ENCODE measurements around the gene PALD1.

PALD1 gene

DNA sequence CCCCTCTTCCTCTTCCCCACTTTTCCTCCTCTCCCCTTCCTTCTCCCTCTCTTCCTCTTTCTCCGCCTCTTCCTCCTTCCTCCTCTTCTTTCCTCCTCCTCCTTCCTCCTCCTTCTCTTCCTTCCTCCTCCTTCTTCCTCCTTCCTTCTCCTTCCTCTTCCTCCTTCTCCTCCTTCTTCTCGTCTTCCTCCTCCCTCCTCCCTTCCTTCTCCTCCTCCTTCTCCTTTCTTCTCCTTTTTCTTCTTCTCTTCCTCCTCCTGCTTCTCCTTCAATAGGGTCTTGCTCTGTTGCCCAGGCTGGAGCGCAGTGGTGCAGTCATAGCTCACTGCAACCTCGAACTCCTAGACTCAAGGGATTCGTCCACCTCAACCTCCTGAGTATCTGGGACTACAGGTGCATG, 56.9 kb downstream of the PALD1 start:
- DNase-seq (ENCODE audit: low spot score), result no peak

DNA sequence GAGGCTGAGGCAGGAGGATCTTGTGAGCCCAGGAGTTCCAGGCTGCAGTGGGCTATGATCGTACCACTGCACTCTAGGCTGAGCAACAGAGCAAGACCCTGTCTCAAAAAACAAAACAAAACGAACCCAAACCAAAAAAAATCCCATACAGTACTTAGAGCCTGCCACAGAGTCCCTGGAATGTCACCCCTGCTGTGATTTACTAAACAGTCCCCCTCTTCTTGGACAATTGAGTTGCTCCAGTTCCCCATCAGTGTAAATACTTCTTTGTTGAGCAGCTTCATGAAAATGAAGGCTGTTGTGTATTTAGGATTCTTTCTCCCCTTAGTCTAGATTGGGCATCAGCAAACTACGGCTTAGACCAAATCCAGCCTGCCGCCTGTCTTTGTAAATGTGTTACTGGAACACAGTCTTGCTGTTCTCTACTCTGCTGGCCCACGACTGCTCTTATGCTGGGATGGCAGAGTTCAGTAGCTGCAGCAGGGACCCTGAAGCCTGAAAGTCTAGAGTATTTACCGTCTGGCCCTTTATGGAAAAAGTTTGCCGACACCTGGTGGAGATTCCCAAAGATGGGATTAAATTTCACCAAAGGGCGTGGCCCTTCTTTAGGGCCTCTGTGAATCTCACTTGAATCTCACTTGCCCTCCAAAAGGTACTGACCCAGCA, 57.8 kb downstream of the PALD1 start:
- DNase-seq (ENCODE audit: low spot score), result no peak

DNA sequence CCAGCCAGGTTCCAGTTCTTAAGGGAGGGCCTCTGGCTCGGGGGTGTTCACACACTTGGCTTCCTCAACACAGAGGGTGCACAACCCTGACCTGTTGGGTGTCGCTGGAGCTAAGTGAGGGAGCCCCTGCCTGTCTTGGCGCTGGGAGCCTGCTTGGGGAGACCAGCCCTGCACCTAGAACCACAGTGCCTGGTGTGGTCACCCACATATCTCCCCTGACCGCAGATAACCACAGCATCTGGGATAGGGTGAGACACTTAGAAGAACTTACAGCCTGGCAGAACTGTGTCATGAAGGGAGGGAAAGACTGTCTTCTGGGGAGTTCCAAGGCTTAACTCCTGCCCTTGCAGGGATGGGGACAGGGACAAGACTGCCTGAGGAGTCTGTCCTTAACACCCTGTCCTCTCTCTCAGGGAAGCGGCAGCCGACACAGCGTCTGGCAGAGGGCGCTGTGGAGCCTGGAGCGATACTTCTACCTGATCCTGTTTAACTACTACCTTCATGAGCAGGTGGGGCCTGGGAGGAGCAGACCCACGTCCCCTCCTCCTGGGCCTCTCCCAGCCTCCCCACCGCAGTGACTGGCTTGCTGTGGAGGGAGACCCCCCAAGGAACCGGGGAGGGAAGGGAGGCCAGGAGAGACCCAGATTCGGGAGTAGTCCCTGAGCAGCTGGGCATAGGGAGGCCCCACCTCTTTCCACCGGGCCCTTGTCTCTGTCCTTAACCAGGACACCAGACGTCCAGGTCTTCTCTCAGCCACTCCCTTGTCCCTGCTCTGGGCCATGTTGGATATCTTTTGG, 59.0 kb downstream of the PALD1 start:
- DNase-seq (ENCODE audit: low spot score), result no peak

DNA sequence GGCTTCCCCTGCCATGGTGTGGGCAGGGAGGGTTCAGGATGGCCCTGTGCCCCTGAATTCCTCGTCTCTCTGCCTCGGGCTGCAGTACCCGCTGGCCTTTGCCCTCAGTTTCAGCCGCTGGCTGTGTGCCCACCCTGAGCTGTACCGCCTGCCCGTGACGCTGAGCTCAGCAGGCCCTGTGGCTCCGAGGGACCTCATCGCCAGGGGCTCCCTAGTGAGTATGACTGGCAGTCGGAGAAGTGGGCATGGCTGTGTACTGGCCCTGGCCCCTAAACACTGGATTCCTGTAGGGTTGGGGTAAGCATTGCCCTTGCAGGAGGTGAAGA, 59.6 kb downstream of the PALD1 start:
- no peak for DNase-seq (ENCODE audit: low spot score)

DNA sequence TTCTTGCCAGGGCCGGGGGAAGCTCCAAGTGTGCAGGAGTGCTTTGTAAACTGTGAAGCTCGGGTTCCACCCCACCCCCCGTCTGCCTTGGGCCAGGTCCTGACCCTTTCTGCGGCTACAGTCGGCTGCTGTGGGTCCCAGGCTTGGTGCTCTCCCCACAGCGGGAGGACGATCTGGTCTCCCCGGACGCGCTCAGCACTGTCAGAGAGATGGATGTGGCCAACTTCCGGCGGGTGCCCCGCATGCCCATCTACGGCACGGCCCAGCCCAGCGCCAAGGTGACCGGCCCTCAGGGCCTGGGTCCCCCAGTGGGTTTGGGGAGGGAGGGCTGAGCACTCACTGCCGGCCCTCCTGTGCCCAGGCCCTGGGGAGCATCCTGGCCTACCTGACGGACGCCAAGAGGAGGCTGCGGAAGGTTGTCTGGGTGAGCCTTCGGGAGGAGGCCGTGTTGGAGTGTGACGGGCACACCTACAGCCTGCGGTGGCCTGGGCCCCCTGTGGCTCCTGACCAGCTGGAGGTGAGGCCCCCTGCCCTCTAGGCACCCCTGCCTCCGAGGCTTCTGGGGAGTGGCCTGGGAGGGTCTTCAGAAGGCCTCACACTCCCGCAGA, 60.3 kb downstream of the PALD1 start:
- no peak for DNase-seq (ENCODE audit: low spot score)

DNA sequence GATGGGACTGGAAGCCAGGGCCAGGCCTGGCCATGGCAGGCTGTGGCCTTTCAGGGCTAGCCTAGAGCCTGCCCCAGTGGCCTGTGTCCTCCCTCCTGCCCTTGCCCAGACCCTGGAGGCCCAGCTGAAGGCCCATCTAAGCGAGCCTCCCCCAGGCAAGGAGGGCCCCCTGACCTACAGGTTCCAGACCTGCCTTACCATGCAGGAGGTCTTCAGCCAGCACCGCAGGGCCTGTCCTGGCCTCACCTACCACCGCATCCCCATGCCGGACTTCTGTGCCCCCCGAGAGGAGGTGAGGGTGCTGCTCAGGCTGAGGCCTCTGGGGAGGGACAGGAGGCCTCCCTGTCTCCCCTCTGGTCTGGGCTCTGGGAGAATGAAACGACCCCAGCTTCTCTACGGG, 60.9 kb downstream of the PALD1 start:
- no peak for DNase-seq (ENCODE audit: low spot score)

DNA sequence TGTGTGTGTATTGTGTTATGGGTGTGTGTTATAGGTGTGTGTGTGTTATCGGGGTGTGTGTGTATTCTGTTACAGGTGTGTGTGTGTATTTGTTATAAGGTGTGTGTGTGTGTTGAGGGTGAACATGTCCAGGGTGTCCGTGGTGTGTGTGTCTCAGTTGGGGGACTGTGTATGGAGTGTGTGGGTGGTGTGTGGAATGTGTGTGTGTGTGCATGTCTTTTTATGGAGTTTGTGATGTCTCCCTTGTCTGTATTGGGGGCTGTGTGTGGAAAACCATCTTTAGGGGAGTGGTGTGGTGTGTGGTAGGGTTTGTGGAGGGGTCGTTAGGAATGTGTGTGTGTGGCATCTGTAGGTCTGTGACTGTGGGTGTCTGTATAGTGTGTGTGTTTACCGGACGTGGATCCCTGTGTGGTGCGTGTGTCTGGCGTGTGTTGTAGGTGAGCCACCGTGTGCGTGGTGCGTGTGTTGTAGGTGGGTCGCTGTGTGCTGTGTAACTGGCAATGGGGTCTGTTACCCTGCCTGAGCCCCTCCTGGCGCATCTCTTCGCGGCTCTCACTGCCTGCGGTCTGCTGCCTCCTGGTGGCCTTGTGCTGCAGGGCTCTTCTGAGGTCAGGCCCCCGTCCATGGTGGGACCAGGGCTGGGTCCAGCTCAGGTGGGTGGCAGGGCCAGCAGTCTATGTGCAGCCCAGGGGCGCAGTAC, 61.7 kb downstream of the PALD1 start:
- peak; percentile 70 for DNase-seq (ENCODE audit: low spot score)

DNA sequence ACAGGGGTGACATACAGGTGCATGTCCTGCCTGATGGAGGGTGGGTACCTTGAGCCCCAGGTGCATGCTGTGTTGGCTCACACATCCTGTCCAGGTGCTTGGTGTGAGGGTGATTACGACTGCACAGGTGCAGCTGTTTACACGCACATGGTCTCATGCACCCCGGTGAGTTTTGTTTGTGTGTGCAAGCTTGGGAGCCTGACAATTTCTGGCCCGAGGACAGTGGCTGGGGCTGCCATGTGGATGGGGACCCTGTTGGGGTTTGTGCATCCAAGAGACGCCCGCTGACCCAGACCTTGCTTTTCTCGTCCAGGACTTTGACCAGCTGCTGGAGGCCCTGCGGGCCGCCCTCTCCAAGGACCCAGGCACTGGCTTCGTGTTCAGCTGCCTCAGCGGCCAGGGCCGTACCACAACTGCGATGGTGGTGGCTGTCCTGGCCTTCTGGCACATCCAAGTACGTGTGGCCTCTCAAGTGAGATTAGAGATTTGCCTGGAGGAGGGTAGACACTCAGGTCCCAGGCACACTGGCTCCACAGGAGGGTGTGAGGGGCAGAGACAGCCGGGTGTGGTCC, 62.3 kb downstream of the PALD1 start:
- no peak for DNase-seq (ENCODE audit: low spot score)

DNA sequence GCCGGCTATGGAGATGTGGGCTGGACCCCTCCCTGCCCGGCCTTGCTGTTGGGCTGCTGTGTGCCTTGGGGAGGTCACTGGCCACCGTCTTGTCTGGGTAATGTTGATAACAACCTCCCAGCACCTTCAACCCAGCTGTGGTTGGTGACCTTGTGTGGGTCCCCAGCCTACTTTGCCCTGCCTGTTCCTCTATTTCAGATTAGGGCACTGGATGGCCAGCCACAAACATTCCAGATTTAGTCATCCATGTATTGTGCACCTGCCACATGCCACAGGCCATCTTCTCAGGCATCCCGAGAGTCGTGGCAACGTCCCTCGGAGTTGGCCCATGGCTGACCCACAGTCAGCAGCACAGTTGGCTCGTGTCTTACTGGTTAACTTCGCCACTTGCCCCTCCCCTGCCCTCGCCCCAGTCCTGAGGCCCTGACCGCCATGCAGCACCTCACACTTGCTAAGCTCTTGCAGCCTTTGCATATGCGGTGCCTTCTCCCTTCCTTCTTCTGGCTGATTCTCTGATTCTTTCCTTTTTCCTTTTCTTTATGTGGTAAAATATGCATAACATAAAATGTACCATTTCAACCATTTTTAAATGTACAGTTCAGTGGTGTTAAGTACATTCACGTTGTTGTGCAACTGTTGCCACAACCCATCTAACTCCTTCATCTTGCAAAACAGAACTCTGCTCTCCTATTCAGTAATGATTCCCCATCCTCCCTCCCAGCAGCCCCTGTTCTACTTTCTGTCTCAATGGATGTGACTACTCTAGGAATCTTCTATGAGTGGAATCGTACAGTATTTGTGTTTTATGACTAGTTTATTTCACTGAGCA, 63.4 kb downstream of the PALD1 start:
- no peak for DNase-seq (ENCODE audit: low spot score)

DNA sequence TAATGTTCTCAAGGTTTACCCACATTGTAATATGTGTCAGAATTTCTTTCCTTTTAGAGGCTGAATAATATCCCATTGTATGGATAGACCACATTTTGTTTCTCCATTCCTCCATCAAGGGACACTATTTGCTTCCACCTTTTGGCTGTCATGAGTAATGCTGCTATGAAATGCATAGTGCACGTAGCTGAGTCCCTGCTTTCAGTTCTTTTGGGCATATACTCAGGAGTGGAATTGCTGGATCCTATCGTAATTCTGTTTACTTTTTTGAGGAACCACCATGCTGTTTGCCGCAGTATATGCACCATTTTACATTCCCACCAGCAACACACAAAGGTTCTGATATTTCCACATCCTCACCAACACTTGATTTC, 64.0 kb downstream of the PALD1 start:
- no peak for DNase-seq (ENCODE audit: low spot score)

DNA sequence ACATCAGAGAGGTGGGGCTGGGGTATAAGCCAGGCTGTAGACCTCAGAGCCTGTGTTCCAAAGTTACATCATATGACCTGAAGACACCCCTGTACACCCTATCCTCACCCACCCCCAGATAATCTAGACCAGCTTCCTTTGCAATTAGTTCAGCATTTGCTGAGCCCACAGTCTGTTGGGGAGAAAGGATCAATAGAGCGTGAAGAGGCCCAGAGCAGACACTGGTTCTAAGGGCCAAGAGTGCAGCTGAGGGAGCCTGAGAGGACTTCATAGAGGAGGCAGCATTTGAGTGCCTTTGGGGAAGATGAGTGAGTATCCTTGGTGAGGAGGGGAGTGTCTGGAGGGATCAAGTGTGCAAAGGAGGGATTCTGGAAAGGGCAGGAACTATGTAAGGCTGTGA, 65.3 kb downstream of the PALD1 start:
- DNase-seq (ENCODE audit: low spot score), result no peak

DNA sequence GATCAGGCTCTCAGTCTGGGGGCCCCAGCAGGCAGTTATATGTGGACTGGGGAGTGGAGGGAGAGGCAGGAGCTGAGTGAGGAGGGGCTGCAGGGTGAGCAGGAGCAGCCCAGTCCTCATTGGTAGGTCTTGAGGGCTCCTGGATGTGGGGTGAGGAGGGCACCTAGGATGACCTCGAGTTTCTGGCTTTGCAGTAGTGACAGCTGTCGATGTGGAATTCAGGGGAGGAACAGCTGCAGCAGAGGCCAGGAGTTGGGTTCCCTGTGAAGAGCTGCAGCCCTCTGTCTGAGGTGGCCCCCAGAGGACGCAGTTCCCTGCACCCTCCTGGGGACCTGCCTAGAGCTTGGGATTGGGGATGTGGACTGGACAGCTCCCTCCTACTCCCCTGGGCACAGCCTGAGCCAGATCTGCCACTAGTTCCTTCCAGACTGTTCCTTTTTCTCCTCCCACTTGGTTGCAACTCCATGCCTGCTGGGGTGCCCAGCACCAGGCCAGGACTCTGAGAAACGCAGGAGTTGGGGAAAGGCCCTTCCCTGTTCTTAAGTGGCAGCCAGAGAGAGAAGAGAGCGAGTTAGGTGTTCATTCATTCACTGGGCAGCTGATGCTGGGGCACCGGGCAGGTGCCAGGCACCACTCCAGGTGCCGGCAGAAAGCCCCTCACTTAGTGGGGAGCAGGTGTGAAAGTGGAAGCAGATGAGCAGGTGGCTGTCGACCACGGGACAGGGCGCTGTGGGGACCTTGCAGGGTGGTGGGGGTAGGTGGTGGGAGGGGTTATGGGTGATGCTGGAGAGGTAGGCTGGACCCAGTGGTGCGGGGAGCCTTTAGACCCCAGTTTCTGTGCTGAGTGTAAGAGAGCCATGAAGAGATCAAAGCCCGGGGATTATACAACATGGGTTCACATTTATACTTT, 66.1 kb downstream of the PALD1 start:
- DNase-seq (ENCODE audit: low spot score), result no peak

DNA sequence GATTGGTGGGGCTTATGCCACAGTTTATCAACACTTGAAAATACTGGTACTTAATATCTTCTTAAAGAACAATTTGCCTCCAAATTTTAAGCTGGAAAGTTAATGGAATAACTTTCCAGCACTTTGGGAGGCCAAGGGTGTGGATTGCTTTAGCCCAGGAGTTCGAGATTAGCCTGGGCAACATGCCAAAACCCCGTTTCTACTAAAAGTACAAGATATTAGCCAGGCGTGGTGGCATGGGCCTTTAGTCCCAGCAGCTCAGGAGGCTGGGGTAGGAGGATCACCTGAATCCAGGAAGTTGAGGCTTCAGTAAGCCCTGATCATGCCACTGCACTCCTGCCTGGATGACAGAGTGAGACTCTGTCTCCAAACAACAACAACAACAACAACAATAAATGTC, 68.0 kb downstream of the PALD1 start:
- no peak for DNase-seq (ENCODE audit: low spot score)

DNA sequence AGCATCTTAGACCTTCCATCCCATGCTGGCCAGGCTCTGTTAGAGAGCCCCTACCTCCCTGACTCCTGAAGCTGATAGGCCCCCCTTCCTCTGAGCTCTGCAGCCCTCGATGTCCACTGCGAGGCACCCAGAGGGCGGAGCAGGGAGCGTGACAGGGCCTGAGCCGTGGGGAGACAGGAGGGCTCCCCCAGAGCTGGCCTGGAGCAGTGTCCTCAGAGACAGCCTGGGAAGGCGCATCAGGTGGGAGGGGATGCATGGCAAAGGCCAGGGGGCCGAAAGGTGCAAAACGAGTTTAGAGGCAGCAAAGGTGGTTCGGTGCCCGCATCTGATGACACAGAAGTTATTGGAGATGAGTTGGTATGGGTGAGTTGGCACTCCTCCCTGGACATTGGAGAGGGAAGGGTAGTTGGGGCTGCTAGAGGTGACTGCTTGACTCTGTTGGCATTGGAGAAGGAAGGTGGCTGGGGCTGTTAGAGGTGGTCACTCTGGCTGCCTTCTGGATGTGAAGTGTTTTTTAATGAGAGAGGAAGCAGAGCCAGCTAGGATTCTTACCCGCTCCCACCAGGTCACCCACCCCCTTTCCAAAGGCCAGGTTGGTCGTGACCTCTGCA, 70.9 kb downstream of the PALD1 start:
- DNase-seq (ENCODE audit: low spot score), result no peak

DNA sequence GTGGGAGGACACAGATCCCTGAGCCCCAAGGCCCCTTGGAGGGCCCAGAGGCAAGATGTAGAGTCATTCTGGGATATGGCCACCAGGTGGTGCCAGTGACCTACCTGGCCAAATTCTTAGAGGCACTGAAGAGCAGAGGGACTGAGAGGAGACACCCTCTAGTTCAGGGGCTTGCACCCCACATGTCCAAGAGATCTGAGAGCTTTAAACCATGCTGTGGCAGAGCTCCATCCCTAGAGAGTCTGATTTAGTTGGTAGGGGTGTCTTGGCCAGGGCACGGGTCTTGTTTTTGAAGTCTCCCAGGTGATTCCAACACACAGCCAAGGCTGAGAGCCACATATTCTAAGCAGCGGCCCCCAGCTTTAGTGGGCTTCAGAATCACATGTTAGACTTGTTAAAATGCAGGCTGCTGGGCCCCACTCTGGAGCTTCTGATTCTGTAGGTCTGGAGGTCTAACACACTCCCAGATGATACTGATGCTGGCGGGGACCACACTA, 71.4 kb downstream of the PALD1 start:
- DNase-seq (ENCODE audit: low spot score), result peak; percentile 77

DNA sequence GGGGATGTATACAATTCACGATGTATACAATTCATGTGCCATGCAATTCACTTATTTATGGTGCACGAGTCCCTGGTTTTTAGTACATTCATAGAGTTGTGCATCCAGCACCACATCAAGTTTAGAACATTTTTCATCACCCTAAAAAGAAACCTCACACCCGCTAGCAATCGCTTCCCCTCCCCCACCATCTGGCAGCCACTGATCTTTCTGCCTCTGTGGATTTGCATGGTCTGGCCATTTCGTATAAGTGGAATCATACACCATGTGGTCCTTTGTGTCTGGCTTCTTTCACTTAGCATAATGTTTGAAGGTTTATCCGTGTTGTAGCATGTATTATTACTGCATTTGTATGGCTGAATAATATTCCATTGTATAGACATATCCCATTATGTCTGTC, 71.9 kb downstream of the PALD1 start:
- DNase-seq (ENCODE audit: low spot score), result no peak

DNA sequence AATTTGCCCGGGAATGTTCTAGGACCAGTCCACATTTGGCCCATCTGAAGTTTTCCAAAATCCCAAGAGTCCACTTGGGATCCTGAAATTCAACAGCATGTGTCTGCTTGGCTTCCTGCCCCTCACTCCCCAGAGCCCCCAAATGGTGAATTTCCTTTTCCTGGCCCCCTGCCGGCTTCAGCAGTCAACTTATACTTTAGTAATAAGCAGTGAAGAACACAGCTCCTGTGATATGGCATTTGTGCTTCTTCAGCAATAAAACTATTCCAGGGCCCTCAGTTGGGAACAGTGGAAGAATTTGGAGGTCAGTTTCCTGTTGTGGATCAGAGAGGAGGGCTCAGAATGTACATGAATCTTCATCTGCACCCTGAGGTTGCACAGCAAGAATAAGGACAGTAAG, 72.9 kb downstream of the PALD1 start:
- DNase-seq (ENCODE audit: low spot score), result no peak

DNA sequence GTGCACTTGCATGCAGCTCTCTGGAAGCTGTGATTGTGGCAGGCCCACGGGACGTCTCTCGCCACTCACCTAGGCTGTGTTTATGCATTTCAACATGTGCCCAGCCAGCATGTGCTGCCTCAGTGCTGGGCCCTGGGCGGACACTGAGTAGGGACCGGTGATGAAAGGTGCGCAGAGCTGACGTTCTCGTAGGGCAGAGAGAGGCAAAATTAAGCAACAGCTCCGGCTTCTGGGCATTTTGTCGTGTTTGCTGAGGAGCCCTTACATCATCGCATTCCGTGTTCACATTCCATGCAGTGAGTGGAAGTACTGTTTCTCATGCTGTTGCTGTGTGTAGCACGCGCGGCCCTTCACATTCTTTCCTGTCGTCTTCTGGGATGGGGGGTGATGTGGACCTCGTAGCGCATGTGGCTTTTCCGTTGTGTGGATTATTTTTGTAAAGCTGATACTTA, 73.4 kb downstream of the PALD1 start:
- DNase-seq (ENCODE audit: low spot score), result no peak

DNA sequence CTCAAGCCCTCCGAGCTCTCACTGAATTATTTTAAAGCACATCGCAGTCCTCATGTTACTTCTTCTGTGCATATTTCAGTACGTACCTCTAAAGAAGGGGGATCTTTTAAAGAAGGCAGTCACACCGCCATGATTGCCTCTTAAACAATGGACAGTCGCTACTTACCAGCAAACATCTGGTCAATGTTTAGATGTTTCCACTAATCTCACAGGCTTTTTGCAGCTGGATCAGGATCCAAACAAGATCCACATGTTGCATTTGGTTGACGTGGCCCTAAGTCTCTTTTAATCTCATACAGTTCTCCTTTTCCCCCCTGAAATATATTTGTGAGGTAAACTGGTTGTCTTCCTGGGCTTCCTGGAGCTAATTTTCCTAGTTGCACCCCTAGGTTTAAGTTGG, 74.0 kb downstream of the PALD1 start:
- DNase-seq (ENCODE audit: low spot score), result no peak

DNA sequence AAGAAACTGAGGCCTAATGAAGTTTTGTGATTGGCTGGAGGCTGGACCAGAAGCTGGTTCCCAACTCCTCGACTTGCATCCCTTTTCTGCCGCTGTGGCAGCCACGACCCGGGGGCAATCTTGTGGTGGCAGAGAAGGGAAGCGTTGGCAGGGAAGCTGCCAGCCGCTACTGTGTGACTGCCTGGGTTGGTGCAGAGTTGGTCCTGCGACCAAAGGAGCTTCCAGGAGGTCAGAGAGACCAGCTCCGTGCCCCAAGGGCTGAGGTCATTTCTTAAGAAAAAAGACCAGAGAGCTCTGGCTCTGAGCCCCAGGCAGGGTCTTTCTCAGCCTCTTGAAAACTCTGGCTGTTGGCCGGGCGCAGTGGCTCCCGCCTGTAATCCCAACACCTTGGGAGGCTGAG, 76.8 kb downstream of the PALD1 start:
- DNase-seq (ENCODE audit: low spot score), result no peak
